Measurements from ENCODE around the gene ADCY1.
"Not testable (repeated sequence)": the region's sequence is repeated elsewhere in the genome, so short reads cannot be mapped to it uniquely, and the experiment has no call there.

The ADCY1 gene

DNA sequence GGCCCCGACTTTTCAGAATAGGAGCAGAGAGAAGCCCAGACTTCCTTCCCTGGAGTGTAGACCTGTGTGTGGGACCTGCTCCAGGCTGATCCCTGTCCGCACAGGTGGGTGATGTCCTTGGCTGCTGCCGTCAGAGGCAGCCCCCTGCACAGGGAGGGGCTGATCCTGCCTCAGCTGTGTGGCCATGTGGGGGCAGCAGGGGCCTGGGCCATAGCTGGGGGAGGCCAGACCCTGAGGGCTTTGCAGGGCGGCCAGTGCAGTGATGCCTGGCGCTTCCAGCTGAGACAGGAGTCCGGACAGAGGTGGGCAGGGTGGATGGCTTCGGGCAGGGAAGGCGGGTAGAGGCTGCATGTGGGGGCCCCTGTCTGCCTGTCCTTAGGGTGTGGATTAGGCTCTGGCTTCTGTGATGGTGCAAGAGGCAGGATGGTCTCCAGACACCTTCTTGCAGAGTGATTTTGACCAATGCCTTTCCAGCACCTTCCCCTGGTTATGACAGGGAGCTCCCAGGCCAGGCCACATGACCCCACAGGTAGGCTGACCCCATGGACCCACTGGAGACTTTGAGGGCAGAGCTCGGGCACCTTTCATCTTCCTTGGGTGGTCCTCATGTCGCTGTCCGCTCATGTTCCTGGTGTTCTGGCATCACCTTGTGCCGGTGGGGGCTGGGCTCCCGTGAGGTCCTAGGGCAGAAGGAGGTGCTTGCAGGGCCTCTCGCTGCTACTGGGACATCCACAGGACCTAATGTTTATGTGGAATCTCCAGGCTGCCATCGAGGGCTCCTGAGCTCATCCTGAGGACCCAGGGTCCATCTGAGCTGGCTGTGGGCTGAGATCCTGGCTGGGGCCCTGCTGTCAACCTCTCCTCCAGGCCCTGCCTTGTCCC, 141.5 kb downstream of the ADCY1 start:
- DNase-seq, result no peak

DNA sequence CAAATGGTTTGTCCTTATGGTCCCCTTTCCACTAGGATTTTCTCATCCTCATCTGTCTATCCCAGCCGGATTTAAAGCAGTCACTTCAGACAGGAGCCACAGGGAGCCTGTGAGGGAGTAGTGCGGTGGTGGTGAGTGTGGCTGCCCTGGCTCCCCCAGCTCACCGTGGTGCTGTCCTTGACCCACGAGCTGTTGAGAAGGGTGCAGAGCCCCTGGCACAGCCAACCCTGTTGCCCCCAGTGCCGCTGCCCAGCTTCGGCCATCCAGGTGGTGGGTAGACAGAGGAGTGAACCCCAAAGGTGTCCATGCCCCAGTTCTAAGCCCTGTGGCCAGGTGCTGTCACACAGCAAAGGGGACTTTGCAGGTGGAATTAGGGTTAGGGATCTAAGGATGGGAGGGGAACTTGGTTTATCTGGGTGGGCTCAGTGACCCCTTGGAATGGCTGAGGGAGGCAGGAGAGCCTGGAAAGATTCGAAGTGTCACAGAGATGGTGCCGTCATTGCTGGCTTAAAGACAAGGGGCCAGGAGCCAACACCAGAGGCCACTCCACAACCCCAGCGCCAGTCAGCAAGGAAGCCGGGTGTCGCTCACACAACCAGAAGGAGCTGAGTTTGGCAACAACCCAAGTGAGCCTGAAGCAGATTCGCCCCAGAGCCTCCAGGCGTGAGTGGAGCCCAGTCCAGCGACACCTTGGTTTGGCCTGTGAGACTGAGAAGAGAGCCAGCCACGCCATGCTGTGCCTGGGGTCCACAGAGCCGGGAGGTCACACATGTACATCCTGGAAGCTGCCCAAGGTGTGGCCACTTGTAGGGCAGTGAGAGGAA, 142.4 kb downstream of the ADCY1 start:
- DNase-seq, result no peak

DNA sequence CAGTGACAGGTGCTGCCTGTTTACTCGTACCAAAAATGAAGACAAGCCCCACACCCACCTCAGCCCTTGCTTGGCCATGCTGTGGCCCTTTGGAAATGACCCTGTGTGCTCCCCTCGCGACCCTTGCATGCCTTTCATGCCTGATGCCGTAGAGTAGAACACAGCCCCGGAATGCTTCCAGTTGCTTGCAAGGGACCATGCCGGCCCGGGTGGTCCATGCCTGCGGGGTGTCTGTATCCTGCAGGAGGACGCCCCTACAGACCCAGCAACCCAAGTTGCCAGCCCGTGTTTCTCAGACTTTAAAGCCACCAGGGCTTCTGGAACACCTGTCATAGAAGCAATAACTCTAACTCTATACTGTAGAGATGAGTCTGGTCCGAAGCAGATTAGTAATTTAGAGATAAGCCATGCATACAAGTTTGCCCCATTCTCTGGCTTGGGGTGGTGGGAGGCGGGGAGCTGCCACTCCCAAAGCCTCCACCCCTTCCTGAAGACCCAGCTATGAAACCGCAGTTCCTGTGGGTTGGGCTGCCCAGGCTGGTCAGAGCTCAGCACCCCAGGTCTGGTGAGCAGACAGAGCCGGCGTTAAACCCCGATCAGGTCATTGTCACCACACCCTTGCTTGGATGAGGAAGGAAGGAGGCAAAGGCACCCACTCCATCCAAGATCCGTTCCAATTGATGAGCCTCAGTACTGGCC, 143.5 kb downstream of the ADCY1 start:
- no peak for DNase-seq

DNA sequence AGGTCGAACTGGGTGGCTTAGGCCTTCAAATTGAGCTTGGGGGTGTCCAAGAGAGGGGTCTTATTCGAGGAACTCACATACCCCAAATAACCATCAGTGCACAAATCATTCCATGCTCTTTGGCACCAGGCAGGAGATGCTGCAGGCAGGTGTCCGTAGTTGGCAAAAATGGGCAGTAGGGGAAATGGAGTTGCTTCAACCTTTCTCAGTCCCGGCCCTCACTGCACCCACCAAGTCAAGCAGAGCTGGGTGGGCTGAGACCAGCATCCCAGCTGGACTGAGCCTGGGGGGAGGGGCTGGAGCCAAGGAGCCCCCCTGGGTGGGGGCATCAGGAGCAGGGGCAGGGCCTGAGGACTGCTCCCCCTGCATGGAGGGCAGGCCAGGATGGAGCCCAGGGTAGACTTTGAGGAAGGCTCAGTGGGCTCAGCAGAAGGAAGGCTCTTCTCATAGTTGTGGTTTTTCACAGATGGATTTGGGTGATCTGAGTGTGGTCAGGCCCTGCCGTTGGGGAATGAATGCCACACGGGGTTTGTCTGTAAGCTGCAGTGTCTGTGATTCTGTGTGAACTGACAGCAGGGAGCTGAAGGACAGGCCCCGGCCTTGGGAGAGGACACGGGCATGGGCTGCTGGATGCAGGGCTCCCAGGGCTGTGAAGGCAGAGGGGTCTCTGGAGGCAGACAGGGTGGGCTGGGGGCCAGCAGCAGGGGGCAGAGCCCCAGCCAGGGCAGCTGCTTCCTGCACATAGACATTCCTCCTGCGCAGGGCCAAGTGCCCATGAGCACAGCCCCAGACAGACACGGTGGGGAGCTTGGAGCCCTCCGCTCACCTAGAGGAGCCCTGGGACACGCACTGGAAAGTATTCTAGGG, 144.5 kb downstream of the ADCY1 start:
- DNase-seq, result no peak

DNA sequence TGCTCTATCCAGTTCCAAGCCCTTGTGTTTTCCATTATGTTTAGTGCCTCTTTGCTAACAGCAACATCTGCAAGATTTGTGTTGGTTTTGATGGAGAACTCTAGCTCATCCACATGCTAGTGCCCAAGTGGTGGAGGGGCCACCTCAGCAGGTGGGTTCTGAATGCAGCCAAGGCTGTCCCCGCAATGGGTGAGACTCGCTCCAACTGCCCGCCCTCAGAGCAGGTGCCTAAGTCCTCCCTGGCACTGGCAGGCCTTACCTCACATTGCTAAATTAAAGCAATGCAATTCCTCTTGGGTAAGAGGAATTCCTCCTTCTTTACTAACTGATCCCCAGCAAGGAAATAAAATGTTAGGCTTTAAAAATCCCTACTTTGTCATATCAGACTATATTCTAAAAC, 146.8 kb downstream of the ADCY1 start:
- DNase-seq, result no peak

DNA sequence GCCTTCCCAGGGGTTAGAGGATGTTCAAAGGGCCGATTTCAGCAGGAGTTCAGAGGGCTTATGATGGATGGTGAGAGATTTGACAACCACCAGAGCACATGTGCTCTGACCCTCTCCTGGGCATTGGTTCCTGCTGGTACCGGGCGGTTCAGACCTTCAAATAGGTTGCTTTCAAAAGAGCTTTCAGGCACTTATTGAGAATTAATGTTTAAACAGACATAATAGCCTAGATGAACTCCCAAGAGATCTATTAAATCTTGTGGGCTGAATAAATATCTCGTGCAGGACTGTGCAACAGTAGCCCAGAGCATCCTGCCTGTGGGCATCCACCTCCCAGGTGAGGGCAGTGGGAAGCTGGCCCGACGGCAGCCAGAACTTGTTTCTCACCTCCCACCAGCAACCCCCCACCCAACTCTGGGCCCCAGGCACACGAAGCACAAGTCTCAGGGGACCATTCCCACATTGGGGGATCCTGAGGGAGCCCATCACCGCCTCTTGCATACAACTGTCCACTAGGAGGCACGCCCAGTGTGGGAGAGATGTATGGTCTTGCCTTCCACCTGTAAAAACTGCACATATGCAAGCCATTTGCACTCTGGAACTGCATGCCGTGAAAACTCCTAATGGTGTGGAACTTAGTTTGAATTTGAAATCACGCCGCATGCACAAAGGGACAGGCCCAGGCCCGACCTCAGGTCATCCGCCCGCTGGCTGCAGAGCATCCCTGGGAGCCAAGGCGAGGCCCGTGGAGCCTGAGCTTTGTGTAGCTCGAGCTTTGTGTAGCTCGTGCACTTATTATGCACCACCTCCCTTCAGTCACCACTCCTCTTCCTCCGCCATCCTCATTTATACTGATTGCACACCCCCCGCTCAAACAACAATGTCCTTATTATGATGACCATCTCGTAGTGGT, 147.8 kb downstream of the ADCY1 start:
- peak; percentile 42 for DNase-seq

DNA sequence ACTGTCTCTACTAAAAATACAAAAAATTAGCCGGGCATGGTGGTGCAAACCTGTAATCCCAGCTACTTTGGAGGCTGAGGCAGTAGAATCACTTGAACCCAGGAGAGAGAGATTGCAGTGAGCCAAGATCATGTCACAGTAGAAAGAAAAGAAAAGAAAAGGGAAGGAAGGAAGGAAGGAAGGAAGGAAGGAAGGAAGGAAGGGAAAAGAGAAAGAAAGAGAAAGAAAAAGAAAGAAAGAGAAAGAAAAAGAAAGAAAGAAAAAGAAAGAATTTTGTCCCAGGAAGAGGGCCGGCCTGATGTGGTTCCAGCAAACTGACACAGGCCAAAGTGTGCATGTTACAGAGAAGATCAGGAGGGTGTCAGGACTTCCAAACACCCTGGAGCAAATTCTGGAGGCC, 151.1 kb downstream of the ADCY1 start:
- not testable (repeated sequence) for DNase-seq

DNA sequence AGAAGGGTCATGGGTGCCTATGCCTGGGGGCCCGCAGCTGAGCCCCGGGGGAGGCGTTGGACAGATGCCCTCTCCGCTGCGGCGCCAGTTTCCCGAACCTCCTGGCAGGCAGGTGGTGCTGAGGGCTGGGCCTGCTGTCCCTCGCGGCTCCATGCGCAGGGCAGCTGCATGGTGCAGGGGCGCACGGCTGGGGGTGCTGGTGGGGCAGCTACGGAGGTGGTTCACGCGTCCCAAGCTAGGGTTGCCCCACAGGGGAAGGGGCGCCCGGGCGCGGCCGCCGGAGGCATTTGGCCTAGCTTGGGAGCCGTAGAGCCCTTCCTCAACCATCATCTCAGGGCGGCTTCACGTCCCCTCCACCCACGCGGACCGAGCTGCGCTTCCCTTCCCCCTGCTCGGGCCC, 152.7 kb downstream of the ADCY1 start:
- no peak for DNase-seq

DNA sequence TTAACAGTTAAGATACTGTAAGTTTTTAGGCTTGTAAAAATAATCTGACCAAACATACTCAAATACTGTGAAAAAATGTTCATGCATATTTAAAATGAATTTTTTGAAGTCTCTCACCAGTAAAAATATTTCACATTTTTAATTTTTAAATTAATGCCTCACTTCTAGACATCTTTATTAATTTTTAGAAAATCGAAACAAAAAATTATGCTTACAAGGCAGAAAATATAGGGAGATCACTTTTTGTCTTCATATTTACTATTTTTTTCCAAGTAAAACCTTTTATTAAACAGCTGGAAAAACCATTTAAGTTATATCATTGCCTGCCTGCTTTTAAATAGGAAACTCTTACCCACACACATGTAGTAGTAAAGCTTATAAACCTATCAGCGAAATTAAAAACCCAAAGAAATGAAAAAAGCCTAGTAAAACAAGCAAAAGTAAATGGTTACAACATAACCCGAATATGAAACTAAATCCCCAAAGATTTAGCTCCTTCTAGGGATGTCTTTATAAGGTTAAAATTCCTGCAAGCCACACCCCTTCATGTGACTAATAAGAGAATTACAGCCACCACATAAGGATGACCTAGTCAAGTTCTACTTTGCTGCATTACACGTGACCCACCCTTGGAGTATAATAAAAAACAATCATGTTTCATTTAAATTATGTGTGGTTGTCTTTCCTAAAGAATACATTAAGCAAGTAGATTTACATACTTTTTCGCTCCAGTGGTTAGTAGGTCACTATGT, 157.7 kb downstream of the ADCY1 start:
- DNase-seq, result not testable (repeated sequence)

DNA sequence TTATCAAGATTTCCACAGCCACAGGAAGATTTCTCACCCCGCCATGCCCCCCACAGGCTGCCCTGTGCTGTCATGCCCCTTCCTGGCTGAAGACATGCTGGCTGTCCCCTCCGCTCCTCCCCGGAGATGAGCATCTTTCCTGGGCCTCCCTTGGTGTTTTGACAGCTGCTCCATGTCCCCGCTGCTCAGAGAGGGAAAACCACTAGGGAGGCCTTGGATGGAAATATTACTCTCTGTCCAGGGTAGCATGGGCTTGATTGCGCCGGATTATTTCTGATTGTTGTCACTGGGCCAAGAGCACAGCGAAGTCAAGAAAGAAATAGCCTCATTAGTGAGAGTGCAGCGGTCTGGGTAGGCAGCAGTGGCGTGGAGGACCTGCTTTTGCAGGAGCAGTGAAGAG, 164.8 kb downstream of the ADCY1 start:
- not testable (repeated sequence) for DNase-seq

DNA sequence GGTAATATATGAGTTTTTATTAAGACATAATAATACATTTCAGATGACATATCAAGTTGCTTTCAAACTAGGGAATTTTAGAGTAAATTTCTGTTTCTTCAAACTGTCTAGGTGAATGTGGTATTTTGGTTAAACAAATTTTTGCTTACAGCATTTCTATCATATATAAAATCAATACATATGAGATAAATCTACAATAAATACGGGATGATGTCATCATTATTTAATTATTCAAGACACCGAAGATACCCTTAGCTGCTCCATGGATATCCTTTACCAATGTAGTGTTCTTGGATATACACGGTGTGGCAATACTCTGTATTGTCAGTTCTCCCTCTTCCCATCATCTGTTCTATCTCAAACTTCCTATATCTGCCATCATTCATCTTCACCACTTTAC, 166.4 kb downstream of the ADCY1 start:
- DNase-seq, result not testable (repeated sequence)

DNA sequence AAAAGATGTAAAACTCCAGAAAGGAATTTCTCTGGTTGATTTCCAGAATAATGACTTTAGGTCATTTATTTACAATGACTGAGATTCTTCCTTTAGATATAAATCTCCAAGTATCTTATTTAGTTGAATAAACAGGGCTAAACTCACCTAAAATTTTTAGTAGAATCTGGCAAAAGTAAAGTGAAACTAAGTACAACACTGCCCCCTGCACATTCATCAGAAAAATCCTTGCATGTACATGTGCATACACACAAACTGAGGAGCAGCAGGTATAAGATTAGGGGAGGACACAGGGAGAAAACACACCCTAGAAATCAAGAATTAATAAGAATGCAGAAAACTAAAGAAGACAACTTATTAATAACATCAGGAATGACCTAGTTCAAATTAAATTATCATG, 174.8 kb downstream of the ADCY1 start:
- not testable (repeated sequence) for DNase-seq

DNA sequence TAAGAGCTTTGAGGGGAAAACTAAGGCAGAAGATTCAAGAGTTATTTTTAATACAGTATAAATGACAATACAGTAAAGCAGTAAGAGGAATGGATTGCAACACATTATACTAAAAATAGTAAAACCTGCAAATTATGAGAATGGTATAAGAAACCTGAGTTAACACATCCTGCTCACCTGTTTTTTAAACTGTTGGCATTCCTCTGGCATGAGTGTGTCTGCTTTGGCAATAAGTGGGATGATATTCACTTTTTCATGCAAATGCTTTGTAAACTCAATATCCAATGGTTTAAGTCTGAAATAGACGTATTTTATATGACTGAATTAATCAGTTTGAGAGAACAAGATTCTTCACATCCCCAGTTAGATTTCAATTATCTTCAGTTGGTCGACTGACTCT, 177.2 kb downstream of the ADCY1 start:
- DNase-seq, result not testable (repeated sequence)

DNA sequence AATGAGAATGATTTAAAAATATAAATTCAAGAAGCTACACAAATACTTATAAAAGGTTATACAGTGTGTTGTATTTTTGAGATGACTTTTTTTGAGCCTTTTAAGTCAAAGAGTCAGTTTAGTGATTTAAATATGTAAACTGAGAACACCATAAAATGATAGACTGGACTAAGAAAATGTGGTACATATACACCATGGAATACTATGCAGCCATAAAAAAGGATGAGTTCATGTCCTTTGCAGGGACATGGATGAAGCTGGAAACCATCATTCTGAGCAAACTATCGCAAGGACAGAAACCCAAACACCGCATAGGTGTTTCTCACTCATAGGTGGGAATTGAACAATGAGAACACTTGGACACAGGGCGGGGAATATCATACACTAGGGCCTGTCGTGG, 182.2 kb downstream of the ADCY1 start:
- not testable (repeated sequence) for DNase-seq

DNA sequence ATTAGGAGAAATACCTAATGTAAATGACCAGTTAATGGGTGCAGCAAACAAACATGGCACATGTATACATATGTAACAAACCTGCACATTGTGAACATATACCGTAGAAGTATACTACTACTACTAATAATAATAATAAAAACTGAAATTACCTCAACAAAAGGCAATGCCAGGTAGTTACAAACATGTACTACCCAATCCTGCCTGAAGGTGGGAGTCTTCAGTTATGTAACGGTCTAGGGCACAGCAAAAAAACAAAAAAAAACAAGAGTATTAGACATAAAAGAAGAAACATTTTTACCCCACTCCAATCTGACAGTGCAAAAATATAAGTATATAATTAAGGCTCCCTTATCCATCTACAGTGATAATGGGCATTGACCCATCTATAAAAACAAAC, 182.6 kb downstream of the ADCY1 start:
- DNase-seq, result not testable (repeated sequence)

DNA sequence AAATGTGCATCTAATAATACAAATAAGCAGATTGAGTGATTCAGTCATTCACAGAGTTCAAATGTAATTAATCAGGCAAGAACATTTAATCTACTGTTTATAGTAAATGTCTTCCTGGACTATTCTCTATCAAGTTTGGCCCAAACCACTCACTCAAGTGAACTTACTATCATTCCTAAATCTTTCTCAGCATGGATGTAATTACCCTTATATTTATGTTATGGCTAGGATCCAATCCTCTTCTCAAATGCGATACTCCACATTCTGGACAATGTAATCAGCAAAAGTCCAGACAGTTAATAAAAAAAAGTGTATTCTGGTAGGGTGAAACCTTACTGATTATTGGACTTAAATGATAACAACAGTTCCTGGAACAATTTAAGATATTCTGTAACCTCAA, 185.3 kb downstream of the ADCY1 start:
- not testable (repeated sequence) for DNase-seq

DNA sequence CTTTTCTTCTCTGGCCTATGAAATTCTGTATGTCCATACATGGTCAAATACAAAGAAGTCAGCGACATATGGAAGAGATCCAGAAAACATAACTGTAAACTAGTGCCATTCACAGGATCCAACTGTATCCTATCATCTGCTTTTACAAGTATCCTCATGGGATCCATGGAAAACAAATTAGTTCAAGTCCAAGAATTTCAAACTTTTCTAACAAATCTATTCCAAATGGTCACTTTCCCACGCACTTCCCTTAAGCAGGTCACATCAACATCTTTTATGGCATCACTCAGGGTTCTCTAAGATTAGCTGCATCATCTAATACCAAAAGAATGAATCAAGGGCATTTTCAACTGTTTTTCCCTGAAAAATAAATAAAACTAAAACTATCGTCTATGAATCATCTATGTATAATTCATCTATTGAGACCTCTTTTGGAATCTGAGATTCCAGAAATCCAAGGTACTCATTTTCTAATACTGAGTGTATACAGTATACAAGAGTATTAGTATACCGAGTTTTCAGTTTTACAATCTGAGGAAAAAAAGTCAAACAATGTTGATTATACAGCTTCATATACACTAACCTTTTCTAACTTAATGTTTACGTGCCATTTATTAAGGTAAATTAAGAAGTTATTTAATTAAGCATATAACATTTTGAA, 187.5 kb downstream of the ADCY1 start:
- DNase-seq, result not testable (repeated sequence)

DNA sequence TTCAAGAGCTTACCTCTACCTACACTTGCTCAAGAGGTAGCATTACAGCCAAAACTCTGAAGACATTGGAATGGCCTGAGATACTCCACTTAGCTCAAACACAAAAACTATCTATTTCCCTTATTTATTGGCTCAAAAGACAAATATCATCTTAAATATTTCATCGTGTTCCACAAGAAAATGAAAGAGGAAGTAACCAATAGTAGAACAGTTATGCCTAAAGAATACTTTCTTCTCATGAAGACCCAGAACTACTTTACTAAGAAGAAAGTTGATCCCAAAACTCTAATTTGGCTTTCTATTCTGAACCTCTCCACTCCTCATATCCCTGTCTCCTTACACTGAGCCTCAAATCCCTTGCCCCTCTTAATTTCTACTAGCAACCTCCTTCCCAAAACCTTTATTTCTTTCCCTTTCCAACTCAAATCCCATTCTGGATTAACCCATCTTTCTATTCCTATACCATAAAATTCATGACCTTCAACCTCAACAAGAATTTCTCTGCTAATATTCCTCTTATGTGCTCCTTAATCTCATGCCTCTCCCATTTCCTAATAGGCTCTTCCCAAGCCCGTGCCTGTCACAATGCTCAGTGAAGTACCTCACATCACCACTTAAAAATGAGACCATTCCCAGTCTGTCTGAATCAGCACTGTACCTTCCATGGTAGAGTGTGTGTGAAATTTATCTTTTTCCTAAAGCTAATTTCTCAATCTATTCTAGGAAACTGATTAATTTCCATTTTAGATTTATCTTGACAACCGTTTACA, 188.2 kb downstream of the ADCY1 start:
- not testable (repeated sequence) for DNase-seq
